ENCODE results near the gene DDX6.
"Not testable (repeated sequence)": the region's sequence is repeated elsewhere in the genome, so short reads cannot be mapped to it uniquely, and the experiment has no call there.

- not testable (repeated sequence) for TF ChIP-seq POLR2AphosphoS5 (IDR thresholded peaks at IDR 0.05; ENCODE audit: low read depth, low read length); CTCF (IDR thresholded peaks at IDR 0.05); SIN3A (IDR thresholded peaks at IDR 0.05; ENCODE audit: borderline replicate concordance, insufficient read depth, low read depth, low read length)
Measured at GRCh38 chr11:118728112-118728511, 62.9 kb downstream of the DDX6 start.
